ENCODE measurements around the gene CLOCK. TPM values are rescaled to one million over a fixed set of nuclear protein-coding genes. Genes with fewer than 3 reads are reported as not detected.
A peak's percentile ranks its signal among the peaks of the same experiment; 100 is the strongest.
"Not testable (repeated sequence)": the region's sequence is repeated elsewhere in the genome, so short reads cannot be mapped to it uniquely, and the experiment has no call there.

The CLOCK gene, protein sequence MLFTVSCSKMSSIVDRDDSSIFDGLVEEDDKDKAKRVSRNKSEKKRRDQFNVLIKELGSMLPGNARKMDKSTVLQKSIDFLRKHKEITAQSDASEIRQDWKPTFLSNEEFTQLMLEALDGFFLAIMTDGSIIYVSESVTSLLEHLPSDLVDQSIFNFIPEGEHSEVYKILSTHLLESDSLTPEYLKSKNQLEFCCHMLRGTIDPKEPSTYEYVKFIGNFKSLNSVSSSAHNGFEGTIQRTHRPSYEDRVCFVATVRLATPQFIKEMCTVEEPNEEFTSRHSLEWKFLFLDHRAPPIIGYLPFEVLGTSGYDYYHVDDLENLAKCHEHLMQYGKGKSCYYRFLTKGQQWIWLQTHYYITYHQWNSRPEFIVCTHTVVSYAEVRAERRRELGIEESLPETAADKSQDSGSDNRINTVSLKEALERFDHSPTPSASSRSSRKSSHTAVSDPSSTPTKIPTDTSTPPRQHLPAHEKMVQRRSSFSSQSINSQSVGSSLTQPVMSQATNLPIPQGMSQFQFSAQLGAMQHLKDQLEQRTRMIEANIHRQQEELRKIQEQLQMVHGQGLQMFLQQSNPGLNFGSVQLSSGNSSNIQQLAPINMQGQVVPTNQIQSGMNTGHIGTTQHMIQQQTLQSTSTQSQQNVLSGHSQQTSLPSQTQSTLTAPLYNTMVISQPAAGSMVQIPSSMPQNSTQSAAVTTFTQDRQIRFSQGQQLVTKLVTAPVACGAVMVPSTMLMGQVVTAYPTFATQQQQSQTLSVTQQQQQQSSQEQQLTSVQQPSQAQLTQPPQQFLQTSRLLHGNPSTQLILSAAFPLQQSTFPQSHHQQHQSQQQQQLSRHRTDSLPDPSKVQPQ
- 10 to 100 TPM; 12.0 to 37.7 (median 17.5) TPM for total RNA-seq

DNA sequence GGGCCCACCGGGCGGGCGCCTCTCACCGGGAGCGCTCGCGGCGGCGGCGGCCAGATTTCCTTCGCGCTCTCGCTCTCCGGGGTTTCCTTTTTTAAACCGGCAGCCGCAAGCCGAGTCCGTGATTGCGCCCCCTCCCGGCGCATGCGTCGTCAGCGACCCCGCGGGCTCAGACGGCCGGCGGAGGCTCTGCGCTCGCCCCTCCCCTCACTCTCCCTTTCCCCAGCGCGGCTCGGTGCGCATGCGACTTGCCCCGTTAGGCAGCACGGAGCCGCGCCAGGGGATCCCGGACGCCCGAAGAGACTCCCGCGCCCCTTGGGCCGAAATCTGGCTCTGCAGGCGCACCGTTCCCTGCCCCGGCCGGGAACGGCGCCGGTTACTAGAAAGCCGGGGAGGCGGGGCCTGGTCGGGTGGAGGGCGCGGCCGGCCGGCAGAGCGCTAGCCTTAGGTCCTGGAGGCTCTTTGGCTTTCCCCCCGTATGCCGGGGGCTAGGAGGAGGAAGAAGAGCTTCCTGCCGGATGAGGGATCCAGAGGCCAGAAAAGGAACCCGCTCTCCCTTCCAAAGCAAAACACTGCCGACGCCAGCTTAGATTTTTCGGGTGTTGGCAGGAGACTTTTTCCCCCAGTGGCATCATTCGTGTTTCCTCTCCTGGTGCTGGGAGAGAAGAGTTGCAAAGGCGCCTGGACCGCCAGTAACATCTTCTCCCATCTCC lies at the start of gene CLOCK:
Gene CLOCK (minus strand): TSS at position 154 of the 710 bp plus-strand sequence. CDS start 64,124 bp downstream, outside the sequence.
- in situ Hi-C loops (cut with MboI; ENCODE audit: low pct_unique_long_range_greater_than_20kb in 2 of 9, low sequenced_read_pairs in 9 of 9, unreplicated experiment in 9 of 9): no loop called here
- WGBS, 10 experiments: 0 to 11% (median 0%) methylated on average over 2 to 26 of the region's 71 CpGs; no CpG with 5 or more reads in 5 of the 10 experiments
- Histone ChIP-seq H3K4me1 (replicated peaks in 1 of 2) (peaks cover 9 to 17% of the 10 kb centered on the region in 2 donors), H3K4me3 (peak within 1 kb of the TSS; percentile 73 to 92 (median 87)), H3K27ac (peak within 1 kb of the TSS; percentile 94 to 95)
- ATAC-seq (replicated peaks in 6 of 8): peak; percentile 59 to 82 (median 79)

DNA sequence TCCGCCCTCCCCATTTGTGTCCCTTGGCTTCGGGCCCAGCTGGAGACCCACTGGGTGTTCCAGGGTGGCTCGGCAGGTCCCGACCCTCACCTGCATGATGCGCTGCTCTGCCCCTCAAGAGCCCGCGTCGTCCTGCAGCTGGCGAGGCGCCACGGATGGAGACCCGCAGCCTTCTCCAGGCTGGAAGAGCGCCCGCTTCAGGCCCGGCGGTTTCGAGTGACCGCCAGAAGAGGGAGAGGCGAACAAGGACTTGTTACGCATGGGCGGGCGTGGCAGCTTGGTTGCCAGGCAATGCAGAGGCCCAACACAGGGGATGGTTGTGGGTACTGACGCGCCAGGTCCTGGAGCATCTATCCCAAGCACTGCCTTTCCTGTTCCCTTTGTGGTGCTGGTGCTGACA lies 45.3 kb upstream of the CLOCK start, which contains the start of gene PDCL2:
Gene PDCL2 (minus strand): TSS at position 232 of the 400 bp plus-strand sequence. CDS start 136 bp downstream, at position 96.
- in situ Hi-C loops (cut with MboI; ENCODE audit: low pct_unique_long_range_greater_than_20kb in 2 of 9, low sequenced_read_pairs in 9 of 9, unreplicated experiment in 9 of 9): no loop called here
- no peak for ATAC-seq (replicated peaks in 6 of 8)
- H3K4me1 ChIP-seq (replicated peaks in 1 of 2): no peaks in the 10 kb centered on the region
- no peak within 1 kb of the TSS for H3K27ac ChIP-seq
- 63 to 100% (median 95%) methylated on average over 1 to 22 of the region's 24 CpGs; no CpG with 5 or more reads in 2 of the 10 experiments for WGBS, 10 experiments
- H3K4me3 ChIP-seq: no peak within 1 kb of the TSS

DNA sequence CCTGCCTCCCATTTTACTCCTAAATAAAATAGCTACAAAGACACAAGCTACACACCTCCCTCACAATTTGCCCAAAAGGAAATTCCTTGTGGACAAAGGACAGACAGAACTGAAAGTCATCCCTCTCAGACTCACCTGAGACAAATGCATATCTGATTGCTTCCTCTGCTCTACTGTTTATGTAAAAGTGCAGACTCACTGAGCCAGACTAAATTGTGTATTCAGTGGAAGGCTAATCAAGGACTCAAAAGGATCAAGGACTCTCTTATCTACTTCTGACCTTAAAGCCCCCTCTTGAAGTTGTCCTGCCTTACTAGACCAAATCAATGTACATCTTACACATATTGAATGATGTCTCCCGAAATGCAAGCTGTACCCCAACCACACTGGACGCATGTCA lies 41.5 kb upstream of the CLOCK start:
- no peak overlapping the region for H3K4me3 ChIP-seq
- no peak for ATAC-seq (replicated peaks in 6 of 8)
- WGBS, 10 experiments: 13 to 100% (median 91%) methylated on average over 1 to 2 of the region's 2 CpGs; no CpG with 5 or more reads in 3 of the 10 experiments

DNA sequence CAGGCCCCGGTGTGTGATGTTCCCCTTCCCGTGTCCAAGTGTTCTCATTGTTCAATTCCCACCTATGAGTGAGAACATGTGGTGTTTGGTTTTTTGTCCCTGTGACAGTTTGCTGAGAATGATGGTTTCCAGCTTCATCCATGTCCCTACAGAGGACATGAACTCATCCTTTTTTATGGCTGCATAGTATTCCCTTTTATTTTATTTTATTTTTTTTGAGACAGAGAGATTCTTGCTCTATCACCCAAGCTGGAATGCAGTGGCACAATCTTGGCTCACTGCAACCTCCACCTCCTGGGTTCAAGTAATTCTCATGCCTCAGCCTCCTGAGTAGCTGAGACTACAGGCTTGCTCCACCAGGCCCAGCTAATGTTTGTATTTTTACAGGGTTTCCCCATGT lies 36.1 kb upstream of the CLOCK start:
- H3K27ac ChIP-seq; H3K4me3 ChIP-seq; H3K4me1 ChIP-seq (replicated peaks in 1 of 2); in situ Hi-C loops (cut with MboI; ENCODE audit: low pct_unique_long_range_greater_than_20kb in 2 of 9, low sequenced_read_pairs in 9 of 9, unreplicated experiment in 9 of 9); ATAC-seq (replicated peaks in 6 of 8): not testable (repeated sequence)
- WGBS, 10 experiments: no CpG with 5 or more reads among the region's 2 CpGs

More for the DNA sequence above, 41.5 kb upstream of the CLOCK start:
- H3K4me1 ChIP-seq (replicated peaks in 1 of 2): no peaks in the 10 kb centered on the region
- no peak overlapping the region for H3K27ac ChIP-seq
- in situ Hi-C loops (cut with MboI; ENCODE audit: low pct_unique_long_range_greater_than_20kb in 2 of 9, low sequenced_read_pairs in 9 of 9, unreplicated experiment in 9 of 9): no loop called here

DNA sequence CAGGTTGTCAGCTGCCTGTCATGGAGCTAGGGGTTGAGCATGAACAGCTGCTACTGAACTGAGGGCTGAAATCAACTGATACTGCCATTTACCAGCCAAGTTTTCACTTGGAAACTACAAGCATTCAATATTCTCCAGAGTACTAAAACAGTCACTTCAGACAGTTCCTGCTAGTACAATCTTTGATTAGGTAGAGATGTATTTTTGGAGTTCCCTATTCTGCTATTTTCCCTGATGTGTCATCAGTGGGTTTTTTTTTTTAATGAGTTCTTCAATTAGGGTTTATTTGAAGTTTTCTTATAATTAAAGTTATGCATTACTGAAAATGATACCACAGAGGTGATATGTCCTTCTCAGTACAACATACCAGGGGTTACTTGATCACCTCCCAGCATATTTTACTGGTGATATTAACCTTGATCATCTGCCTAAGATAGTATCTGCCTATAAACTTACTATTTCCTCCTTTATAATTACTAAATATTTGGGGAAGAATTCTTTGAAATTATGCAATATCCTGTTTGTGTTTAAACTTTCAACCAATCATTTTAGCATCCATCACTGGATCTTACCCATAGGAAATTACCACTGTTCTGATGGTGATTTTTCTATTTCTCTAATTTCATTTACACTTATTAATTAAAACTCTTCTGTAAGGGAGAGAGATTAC lies 31.8 kb upstream of the CLOCK start:
- in situ Hi-C loops (cut with MboI; ENCODE audit: low pct_unique_long_range_greater_than_20kb in 2 of 9, low sequenced_read_pairs in 9 of 9, unreplicated experiment in 9 of 9): no loop called here
- no peaks in the 10 kb centered on the region for H3K4me1 ChIP-seq (replicated peaks in 1 of 2)
- ATAC-seq (replicated peaks in 6 of 8): no peak
- no peak overlapping the region for H3K27ac ChIP-seq
- no peak overlapping the region for H3K4me3 ChIP-seq

DNA sequence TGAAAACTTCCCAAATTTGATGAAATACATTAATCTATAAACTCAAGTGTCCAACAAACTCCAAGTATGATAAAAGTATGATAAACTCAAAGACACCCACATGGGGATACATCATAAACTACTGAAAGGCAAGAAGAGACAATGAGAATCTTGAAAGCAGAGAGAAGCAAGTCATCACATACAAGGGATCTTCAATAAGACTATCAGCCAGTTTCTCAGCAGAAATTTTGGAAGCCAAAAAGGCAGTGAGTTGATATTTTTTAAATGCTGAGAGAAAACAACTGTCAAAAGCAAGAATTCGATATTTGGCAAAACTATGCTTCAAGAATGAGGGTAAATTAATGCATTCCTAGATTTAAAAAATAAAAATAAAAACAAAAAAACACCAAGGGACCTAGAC lies 28.8 kb upstream of the CLOCK start:
- WGBS, 10 experiments: 0 to 100% (median 76%) methylated on average over 1 of the region's 1 CpG; no CpG with 5 or more reads in 3 of the 10 experiments
- in situ Hi-C loops (cut with MboI; ENCODE audit: low pct_unique_long_range_greater_than_20kb in 2 of 9, low sequenced_read_pairs in 9 of 9, unreplicated experiment in 9 of 9): no loop called here
- H3K27ac ChIP-seq: no peak overlapping the region
- H3K4me1 ChIP-seq (replicated peaks in 1 of 2): no peaks in the 10 kb centered on the region
- H3K4me3 ChIP-seq: no peak overlapping the region
- no peak for ATAC-seq (replicated peaks in 6 of 8)

GRCh38 chr4:55574252-55574651 lies 27.5 kb upstream of the CLOCK start:
- H3K4me3 ChIP-seq: no peak overlapping the region
- H3K27ac ChIP-seq: no peak overlapping the region
- WGBS, 10 experiments: 0 to 92% (median 59%) methylated on average over 1 of the region's 1 CpG; no CpG with 5 or more reads in 2 of the 10 experiments
- ATAC-seq (replicated peaks in 6 of 8): no peak
- H3K4me1 ChIP-seq (replicated peaks in 1 of 2): no peaks in the 10 kb centered on the region
- in situ Hi-C loops (cut with MboI; ENCODE audit: low pct_unique_long_range_greater_than_20kb in 2 of 9, low sequenced_read_pairs in 9 of 9, unreplicated experiment in 9 of 9): loop anchor here in 1 of 9 experiments (25.0 kb wide), 1 partner anchor 163 kb away; no protein-coding TSS in a partner anchor

- no peak for ATAC-seq (replicated peaks in 6 of 8)
- H3K4me3 ChIP-seq: no peak overlapping the region
- no peaks in the 10 kb centered on the region for H3K4me1 ChIP-seq (replicated peaks in 1 of 2)
- WGBS, 10 experiments: 35 to 100% (median 88%) methylated on average over 1 to 3 of the region's 3 CpGs; no CpG with 5 or more reads in 1 of the 10 experiments
- in situ Hi-C loops (cut with MboI; ENCODE audit: low pct_unique_long_range_greater_than_20kb in 2 of 9, low sequenced_read_pairs in 9 of 9, unreplicated experiment in 9 of 9): loop anchor here in 1 of 9 experiments (25.0 kb wide), 1 partner anchor 165 kb away; no protein-coding TSS in a partner anchor
- H3K27ac ChIP-seq: no peak overlapping the region
These were observed 25.1 kb upstream of the CLOCK start for GRCh38 chr4:55571806-55572205.

- 29 to 100% (median 100%) methylated on average over 1 of the region's 1 CpG; no CpG with 5 or more reads in 2 of the 10 experiments for WGBS, 10 experiments
- in situ Hi-C loops (cut with MboI; ENCODE audit: low pct_unique_long_range_greater_than_20kb in 2 of 9, low sequenced_read_pairs in 9 of 9, unreplicated experiment in 9 of 9): loop anchor here in 1 of 9 experiments (25.0 kb wide), 1 partner anchor 168 kb away; no protein-coding TSS in a partner anchor
These were observed 22.3 kb upstream of the CLOCK start for GRCh38 chr4:55568905-55569504.

DNA sequence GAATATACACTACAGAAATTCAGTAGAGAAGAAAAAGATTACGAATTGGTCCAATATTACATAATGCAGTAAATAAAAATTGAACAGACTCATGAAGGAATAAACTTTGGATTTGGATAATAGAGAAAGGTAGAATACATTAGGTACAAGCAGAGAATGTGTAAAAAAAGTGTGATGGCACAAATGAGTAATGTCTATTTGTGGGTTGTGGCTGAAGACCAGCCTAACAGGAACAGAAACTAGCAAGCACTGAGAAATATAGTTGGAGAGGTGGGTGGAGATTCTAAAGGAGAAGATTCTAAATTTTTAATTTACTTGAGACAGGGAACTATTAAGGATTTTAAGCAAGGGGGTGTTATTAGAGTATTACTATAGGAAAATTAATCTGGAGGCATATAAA lies 15.2 kb upstream of the CLOCK start:
- 50 to 100% (median 90%) methylated on average over 1 of the region's 1 CpG for WGBS, 10 experiments
- in situ Hi-C loops (cut with MboI; ENCODE audit: low pct_unique_long_range_greater_than_20kb in 2 of 9, low sequenced_read_pairs in 9 of 9, unreplicated experiment in 9 of 9): loop anchor here in 1 of 9 experiments (25.0 kb wide), 1 partner anchor 175 kb away; no protein-coding TSS in a partner anchor
- ATAC-seq (replicated peaks in 6 of 8): no peak
- H3K4me1 ChIP-seq (replicated peaks in 1 of 2): no peaks in the 10 kb centered on the region
- H3K4me3 ChIP-seq: no peak overlapping the region
- no peak overlapping the region for H3K27ac ChIP-seq

More at GRCh38 chr4:55568905-55569504, 22.3 kb upstream of the CLOCK start:
- Histone ChIP-seq H3K27ac (no peak overlapping the region), H3K4me3 (no peak overlapping the region), H3K4me1 (replicated peaks in 1 of 2) (no peaks in the 10 kb centered on the region)
- ATAC-seq (replicated peaks in 6 of 8): no peak

DNA sequence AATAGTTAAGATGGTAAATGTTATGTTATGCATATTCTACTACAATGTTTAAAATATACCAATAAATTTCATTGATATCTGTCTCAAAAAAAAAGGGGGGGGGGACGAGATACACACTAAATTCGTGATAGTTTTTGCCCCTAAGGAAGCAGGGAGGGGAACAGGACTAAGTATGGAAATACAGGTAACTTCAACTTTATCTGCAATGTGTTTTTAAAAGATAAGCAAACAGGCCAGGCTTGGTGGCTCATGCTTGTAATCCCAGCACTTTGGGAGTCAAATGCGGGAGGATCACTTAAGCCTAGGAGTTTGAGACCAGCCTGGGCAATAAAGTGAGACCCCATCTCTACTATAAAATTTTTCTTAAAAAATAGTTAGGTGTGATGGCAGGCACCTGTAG lies 13.4 kb upstream of the CLOCK start:
- no peak for ATAC-seq (replicated peaks in 6 of 8)
- in situ Hi-C loops (cut with MboI; ENCODE audit: low pct_unique_long_range_greater_than_20kb in 2 of 9, low sequenced_read_pairs in 9 of 9, unreplicated experiment in 9 of 9): loop anchor here in 1 of 9 experiments (25.0 kb wide), 1 partner anchor 177 kb away; no protein-coding TSS in a partner anchor
- Histone ChIP-seq H3K4me3 (no peak overlapping the region), H3K4me1 (replicated peaks in 1 of 2) (no peaks in the 10 kb centered on the region), H3K27ac (no peak overlapping the region)
- WGBS, 10 experiments: 33 to 100% (median 88%) methylated on average over 2 to 3 of the region's 3 CpGs; no CpG with 5 or more reads in 3 of the 10 experiments
